Mesenchymal stem cell (in vitro differentiated cells and primary cell): ENCODE results near the gene CCNYL1.

Experiments
- DNase-seq: peaks from one replicate; pipeline ENCODE4 v3.0.0-alpha.2; 2013
- H2AFZ ChIP-seq: one replicate; pipeline ENCODE4 v1.6.1; 2013; ENCODE audit warnings: low read depth, mild to moderate bottlenecking, control low read depth, inconsistent platforms, low read length, moderate library complexity
- H2AK5ac ChIP-seq: 2 replicates; pipeline ENCODE4 v1.6.1; 2013; ENCODE audit warnings: low read length, moderate library complexity, mild to moderate bottlenecking, inconsistent platforms; ENCODE audit not compliant: severe bottlenecking
- H2BK120ac ChIP-seq: one replicate; pipeline ENCODE4 v1.6.1; 2013; ENCODE audit warnings: low read depth, mild to moderate bottlenecking, inconsistent platforms, low read length, moderate library complexity
- H2BK12ac ChIP-seq, 2 experiments: one replicate each; pipeline ENCODE4 v1.6.1; 2013; ENCODE audit warnings: inconsistent platforms in 2 of 2, low read length in 2 of 2, mild to moderate bottlenecking in 2 of 2, moderate library complexity in 2 of 2, control low read depth in 1 of 2
- H2BK15ac ChIP-seq: one replicate; pipeline ENCODE4 v1.6.1; 2013; ENCODE audit warnings: mild to moderate bottlenecking, low read depth, inconsistent platforms; ENCODE audit not compliant: poor library complexity, severe bottlenecking
- H2BK5ac ChIP-seq: 2 replicates; pipeline ENCODE4 v1.6.1; 2013; ENCODE audit warnings: low read depth, mild to moderate bottlenecking, low read length, control low read depth, inconsistent platforms; ENCODE audit not compliant: poor library complexity, severe bottlenecking
- H3K14ac ChIP-seq, 2 experiments: one replicate each; pipeline ENCODE4 v1.6.1; 2013; ENCODE audit warnings: inconsistent platforms in 2 of 2, low read length in 2 of 2, control low read depth in 1 of 2, mild to moderate bottlenecking in 1 of 2, moderate library complexity in 1 of 2
- H3K18ac ChIP-seq, 2 experiments: one replicate each; pipeline ENCODE4 v1.6.1; 2013; ENCODE audit warnings: inconsistent platforms in 2 of 2, low read length in 2 of 2, control low read depth in 1 of 2, low read depth in 1 of 2, mild to moderate bottlenecking in 1 of 2
- H3K23ac ChIP-seq, 2 experiments: one replicate each; pipeline ENCODE4 v1.6.1; 2013; ENCODE audit warnings: inconsistent platforms in 2 of 2, low read length in 2 of 2, mild to moderate bottlenecking in 2 of 2, moderate library complexity in 2 of 2, control low read depth in 1 of 2
- H3K27ac ChIP-seq: 2 replicates; pipeline ENCODE4 v1.5.1; 2013; ENCODE audit warnings: mild to moderate bottlenecking, moderate library complexity, low read length, control low read depth, inconsistent platforms; ENCODE audit not compliant: poor library complexity, severe bottlenecking
- H3K27me3 ChIP-seq, 2 experiments: 2 replicates each; pipeline versions ENCODE4 v1.6.1 to v1.7.0; 2013; ENCODE audit warnings: low read length in 2 of 2, mild to moderate bottlenecking in 2 of 2, moderate library complexity in 2 of 2, control low read depth in 1 of 2, inconsistent platforms in 1 of 2; ENCODE audit not compliant: control insufficient read depth in 1 of 2, insufficient read depth in 1 of 2
- H3K36me3 ChIP-seq, 2 experiments: 2 replicates each; pipeline versions ENCODE4 v1.6.1 to v1.7.0; 2013; ENCODE audit warnings: low read length in 2 of 2, control low read depth in 1 of 2, inconsistent platforms in 1 of 2, low read depth in 1 of 2, mild to moderate bottlenecking in 1 of 2; ENCODE audit not compliant: insufficient read depth in 2 of 2, control insufficient read depth in 1 of 2
- H3K4ac ChIP-seq, 2 experiments: one replicate each; pipeline ENCODE4 v1.6.1; 2013; ENCODE audit warnings: inconsistent platforms in 2 of 2, low read length in 2 of 2, mild to moderate bottlenecking in 2 of 2, moderate library complexity in 2 of 2, control low read depth in 1 of 2, low read depth in 1 of 2
- H3K4me1 ChIP-seq: 2 replicates; pipeline ENCODE4 v1.6.1; 2013; ENCODE audit warnings: low read depth, low read length, control low read depth; ENCODE audit not compliant: control insufficient read depth, insufficient read depth
- H3K4me2 ChIP-seq: 2 replicates; pipeline ENCODE4 v1.6.1; 2013; ENCODE audit warnings: low read length, mild to moderate bottlenecking, inconsistent platforms; ENCODE audit not compliant: poor library complexity, severe bottlenecking
- H3K4me3 ChIP-seq, 2 experiments: 2 replicates each; pipeline versions ENCODE4 v1.5.1 to v1.7.0; 2013; ENCODE audit warnings: low read length in 2 of 2, mild to moderate bottlenecking in 2 of 2, control low read depth in 1 of 2, low read depth in 1 of 2; ENCODE audit not compliant: insufficient read depth in 1 of 2
- H3K79me1 ChIP-seq: replicated peaks from 2 replicates; pipeline ENCODE4 v1.6.1; 2013; ENCODE audit warnings: mild to moderate bottlenecking, control low read depth, low read length, inconsistent platforms; ENCODE audit not compliant: poor library complexity, severe bottlenecking
- H3K9ac ChIP-seq: 2 replicates; pipeline ENCODE4 v1.7.0; 2013; ENCODE audit warnings: mild to moderate bottlenecking, low read length, moderate library complexity
- H3K9me3 ChIP-seq: 2 replicates; pipeline ENCODE4 v1.7.0; 2013; ENCODE audit warnings: mild to moderate bottlenecking, low read length; ENCODE audit not compliant: control insufficient read depth
- H4K8ac ChIP-seq: one replicate; pipeline ENCODE4 v1.6.1; 2013; ENCODE audit warnings: inconsistent platforms, mild to moderate bottlenecking, low read length, moderate library complexity
- H4K91ac ChIP-seq: one replicate; pipeline ENCODE4 v1.6.1; 2013; ENCODE audit warnings: mild to moderate bottlenecking, low read length, inconsistent platforms
- WGBS: methylation state at CpG from one replicate; pipeline ENCODE4 v1.1.7; 2013; ENCODE audit warnings: mixed read lengths; 5-methylcytosine and 5-hydroxymethylcytosine counted together

Gene CCNYL1

GRCh38 chr2:207697411-207697810, 14.0 kb upstream of the CCNYL1 start:
- Histone ChIP-seq H3K79me1 (no peaks in the 10 kb centered on the region), H4K8ac (no peak overlapping the region), H2BK12ac (no peak overlapping the region), H2AK5ac (no peak overlapping the region), H3K36me3 (no peaks in the 10 kb centered on the region), H3K4me2 (no peak overlapping the region), H2BK15ac (no peak overlapping the region), H3K4me3 (no peak overlapping the region), H3K18ac (no peak overlapping the region), H2AFZ (no peak overlapping the region), H3K9me3 (no peaks in the 10 kb centered on the region), H3K14ac (no peak overlapping the region), H3K27me3 (peaks cover 9 to 14% of the 10 kb centered on the region in 2 experiments), H4K91ac (no peak overlapping the region), H2BK120ac (no peak overlapping the region), H3K9ac (no peak overlapping the region), H3K23ac (no peak overlapping the region), H3K27ac (no peak overlapping the region), H3K4ac (no peak overlapping the region), H3K4me1 (no peaks in the 10 kb centered on the region), H2BK5ac (no peak overlapping the region)
- WGBS: 69% methylated on average over 1 of the region's 1 CpG
- no peak for DNase-seq

DNA sequence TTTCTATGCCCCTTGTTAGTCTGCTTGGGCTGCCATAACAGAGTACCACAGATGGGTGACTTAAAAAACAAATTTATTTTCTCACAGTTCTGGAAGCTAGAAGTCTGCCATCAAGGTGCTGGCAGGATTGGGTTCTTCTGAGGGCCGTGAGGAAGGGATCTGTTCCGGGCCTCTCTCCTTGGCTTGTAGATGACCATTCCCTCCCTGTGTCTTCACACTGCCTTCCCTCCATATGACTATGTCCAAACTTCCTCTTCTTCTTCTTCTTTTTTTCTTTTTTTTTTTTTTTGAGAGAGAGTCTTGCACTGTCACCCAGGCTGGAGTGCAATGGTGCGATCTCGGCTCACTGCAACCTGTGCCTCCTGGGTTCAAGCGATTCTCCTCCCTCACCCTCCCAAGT, 13.1 kb upstream of the CCNYL1 start:
- no peaks in the 10 kb centered on the region for H3K4me1 ChIP-seq
- H3K23ac ChIP-seq: no peak overlapping the region
- H4K8ac ChIP-seq: no peak overlapping the region
- DNase-seq: no peak
- H3K4me2 ChIP-seq: no peak overlapping the region
- H3K36me3 ChIP-seq: no peaks in the 10 kb centered on the region
- H2BK5ac ChIP-seq: no peak overlapping the region
- peaks cover 9% of the 10 kb centered on the region in 2 experiments for H3K27me3 ChIP-seq
- H3K4me3 ChIP-seq: no peak overlapping the region
- H2AK5ac ChIP-seq: no peak overlapping the region
- no peaks in the 10 kb centered on the region for H3K79me1 ChIP-seq
- no peak overlapping the region for H3K4ac ChIP-seq
- H3K18ac ChIP-seq: no peak overlapping the region
- H3K9ac ChIP-seq: no peak overlapping the region
- H2BK15ac ChIP-seq: no peak overlapping the region
- H2BK120ac ChIP-seq: no peak overlapping the region
- H2AFZ ChIP-seq: no peak overlapping the region
- no peak overlapping the region for H2BK12ac ChIP-seq
- H3K27ac ChIP-seq: no peak overlapping the region
- H3K14ac ChIP-seq: no peak overlapping the region
- 97% methylated on average over 5 of the region's 5 CpGs for WGBS
- no peak overlapping the region for H4K91ac ChIP-seq
- no peaks in the 10 kb centered on the region for H3K9me3 ChIP-seq

GRCh38 chr2:207704078-207704477, 7.4 kb upstream of the CCNYL1 start:
- Histone ChIP-seq H3K4me3 (no peak overlapping the region), H2AK5ac (no peak overlapping the region), H3K27ac (no peak overlapping the region), H3K9me3 (no peaks in the 10 kb centered on the region), H2BK12ac (no peak overlapping the region), H4K8ac (no peak overlapping the region), H3K36me3 (no peaks in the 10 kb centered on the region), H2AFZ (no peak overlapping the region), H3K27me3 (no peaks in the 10 kb centered on the region), H3K23ac (no peak overlapping the region), H2BK120ac (no peak overlapping the region), H3K4me2 (no peak overlapping the region), H3K18ac (no peak overlapping the region), H4K91ac (no peak overlapping the region), H3K4ac (no peak overlapping the region), H3K9ac (no peak overlapping the region), H3K14ac (no peak overlapping the region), H2BK5ac (no peak overlapping the region), H3K79me1 (no peaks in the 10 kb centered on the region), H2BK15ac (no peak overlapping the region), H3K4me1 (no peaks in the 10 kb centered on the region)
- 88% methylated on average over 3 of the region's 3 CpGs for WGBS
- DNase-seq: no peak

- Histone ChIP-seq H3K14ac (no peak overlapping the region), H3K27ac (no peak overlapping the region), H2BK15ac (no peak overlapping the region), H4K8ac (no peak overlapping the region), H3K36me3 (no peaks in the 10 kb centered on the region), H3K4ac (no peak overlapping the region), H3K9ac (no peak overlapping the region), H2BK120ac (no peak overlapping the region), H3K9me3 (no peaks in the 10 kb centered on the region), H3K4me1 (no peaks in the 10 kb centered on the region), H4K91ac (no peak overlapping the region), H3K4me3 (no peak overlapping the region), H3K79me1 (no peaks in the 10 kb centered on the region), H2AK5ac (no peak overlapping the region), H3K23ac (no peak overlapping the region), H2BK5ac (no peak overlapping the region), H3K18ac (no peak overlapping the region), H2AFZ (no peak overlapping the region), H3K27me3 (no peaks in the 10 kb centered on the region), H3K4me2 (no peak overlapping the region), H2BK12ac (no peak overlapping the region)
- DNase-seq: no peak
Observed at GRCh38 chr2:207704671-207705070, 6.8 kb upstream of the CCNYL1 start.
